Measurements from ENCODE around the gene KRTAP9-2.
"Not testable (repeated sequence)": the region's sequence is repeated elsewhere in the genome, so short reads cannot be mapped to it uniquely, and the experiment has no call there.

KRTAP9-2 gene

DNA sequence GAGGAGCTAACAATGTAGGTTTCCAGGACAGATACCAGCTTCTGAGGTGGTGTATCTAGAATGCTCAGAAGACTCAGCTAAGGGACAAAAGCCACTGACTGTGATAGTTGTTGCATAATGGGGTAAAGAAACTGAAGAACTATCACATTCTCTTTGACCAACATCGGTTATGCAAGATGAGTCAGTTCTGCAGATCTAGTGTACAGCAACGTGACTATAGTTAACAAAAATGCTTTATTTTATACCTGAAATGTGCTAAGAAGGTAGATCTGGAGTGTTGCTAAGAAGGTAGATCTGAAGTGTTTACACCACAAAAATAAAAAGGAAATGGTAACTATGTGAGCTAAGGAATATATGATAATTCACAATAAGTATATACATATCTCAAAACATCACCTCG is 41.3 kb downstream of the KRTAP9-2 start:
- H3K4me3 ChIP-seq (ENCODE audit: low read length): no peak overlapping the region
- H3K4me2 ChIP-seq (ENCODE audit: low read depth, low read length): no peak overlapping the region
- no peak overlapping the region for H3K27ac ChIP-seq (ENCODE audit: low read length)
- no peaks in the 10 kb centered on the region for H3K27me3 ChIP-seq (replicated peaks; ENCODE audit: insufficient read depth, low read length)
- H3K36me3 ChIP-seq (replicated peaks; ENCODE audit: insufficient read depth, low read length): no peaks in the 10 kb centered on the region
- H3K9me3 ChIP-seq (replicated peaks; ENCODE audit: insufficient read depth, low read length): no peaks in the 10 kb centered on the region
- no peaks in the 10 kb centered on the region for H4K20me1 ChIP-seq (ENCODE audit: insufficient read depth, low read length)
- no peaks in the 10 kb centered on the region for H3K79me2 ChIP-seq (ENCODE audit: low read length)
- no peak for DNase-seq
- no peaks in the 10 kb centered on the region for H3K4me1 ChIP-seq (ENCODE audit: low read length)
- no peak overlapping the region for H3K9ac ChIP-seq (ENCODE audit: low read length)
- H2AFZ ChIP-seq (ENCODE audit: low read length): no peak overlapping the region
- no peaks in the 10 kb centered on the region for H3K9me2 ChIP-seq (replicated peaks; ENCODE audit: insufficient read depth, low read length)
- no peak for TF ChIP-seq EZH2 (optimal IDR thresholded peaks at IDR 0.05; ENCODE audit: low read depth, low read length)
- no peak for TF ChIP-seq CTCF (IDR thresholded peaks at IDR 0.05; ENCODE audit: low read length)
- no peak for TF ChIP-seq EZH2phosphoT487 (IDR thresholded peaks at IDR 0.05; ENCODE audit: low read length)
- H3F3A ChIP-seq (ENCODE audit: insufficient read depth, low read length): no peaks in the 10 kb centered on the region

DNA sequence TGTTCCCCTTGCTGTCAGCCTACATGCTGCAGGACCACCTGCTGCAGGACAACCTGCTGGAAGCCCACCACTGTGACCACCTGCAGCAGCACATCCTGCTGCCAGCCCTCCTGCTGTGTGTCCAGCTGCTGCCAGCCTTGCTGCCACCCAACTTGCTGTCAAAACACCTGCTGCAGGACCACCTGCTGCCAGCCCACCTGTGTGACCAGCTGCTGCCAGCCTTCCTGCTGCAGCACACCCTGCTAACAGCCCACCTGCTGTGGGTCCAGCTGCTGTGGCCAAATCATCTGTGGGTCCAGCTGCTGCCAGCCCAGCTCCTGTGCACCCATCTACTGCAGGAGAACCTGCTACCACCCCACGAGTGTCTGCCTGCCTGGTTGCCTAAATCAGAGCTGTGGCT is 44.9 kb downstream of the KRTAP9-2 start:
- H2AFZ ChIP-seq (ENCODE audit: low read length); H3K79me2 ChIP-seq (ENCODE audit: low read length); H3K4me3 ChIP-seq (ENCODE audit: low read length); H4K20me1 ChIP-seq (ENCODE audit: insufficient read depth, low read length); H3K27me3 ChIP-seq (replicated peaks; ENCODE audit: insufficient read depth, low read length); DNase-seq; H3K4me2 ChIP-seq (ENCODE audit: low read depth, low read length); H3K9ac ChIP-seq (ENCODE audit: low read length); H3K9me3 ChIP-seq (replicated peaks; ENCODE audit: insufficient read depth, low read length); H3F3A ChIP-seq (ENCODE audit: insufficient read depth, low read length); H3K9me2 ChIP-seq (replicated peaks; ENCODE audit: insufficient read depth, low read length); H3K4me1 ChIP-seq (ENCODE audit: low read length); H3K27ac ChIP-seq (ENCODE audit: low read length); H3K36me3 ChIP-seq (replicated peaks; ENCODE audit: insufficient read depth, low read length): not testable (repeated sequence)

- H2AFZ ChIP-seq (ENCODE audit: low read length): no peak overlapping the region
- no peak overlapping the region for H3K4me2 ChIP-seq (ENCODE audit: low read depth, low read length)
- no peaks in the 10 kb centered on the region for H3K4me1 ChIP-seq (ENCODE audit: low read length)
- H3K9me3 ChIP-seq (replicated peaks; ENCODE audit: insufficient read depth, low read length): no peaks in the 10 kb centered on the region
- TF ChIP-seq EZH2 (optimal IDR thresholded peaks at IDR 0.05; ENCODE audit: low read depth, low read length) (no peak), CTCF (IDR thresholded peaks at IDR 0.05; ENCODE audit: low read length) (no peak), EZH2phosphoT487 (IDR thresholded peaks at IDR 0.05; ENCODE audit: low read length) (no peak)
- no peaks in the 10 kb centered on the region for H3F3A ChIP-seq (ENCODE audit: insufficient read depth, low read length)
- H3K9me2 ChIP-seq (replicated peaks; ENCODE audit: insufficient read depth, low read length): no peaks in the 10 kb centered on the region
- no peak overlapping the region for H3K4me3 ChIP-seq (ENCODE audit: low read length)
- no peak overlapping the region for H3K9ac ChIP-seq (ENCODE audit: low read length)
- no peak for DNase-seq
- H3K27ac ChIP-seq (ENCODE audit: low read length): no peak overlapping the region
- no peaks in the 10 kb centered on the region for H3K27me3 ChIP-seq (replicated peaks; ENCODE audit: insufficient read depth, low read length)
- no peaks in the 10 kb centered on the region for H4K20me1 ChIP-seq (ENCODE audit: insufficient read depth, low read length)
- H3K79me2 ChIP-seq (ENCODE audit: low read length): no peaks in the 10 kb centered on the region
- no peaks in the 10 kb centered on the region for H3K36me3 ChIP-seq (replicated peaks; ENCODE audit: insufficient read depth, low read length)
Observed at GRCh38 chr17:41271858-41272257, 45.4 kb downstream of the KRTAP9-2 start.

DNA sequence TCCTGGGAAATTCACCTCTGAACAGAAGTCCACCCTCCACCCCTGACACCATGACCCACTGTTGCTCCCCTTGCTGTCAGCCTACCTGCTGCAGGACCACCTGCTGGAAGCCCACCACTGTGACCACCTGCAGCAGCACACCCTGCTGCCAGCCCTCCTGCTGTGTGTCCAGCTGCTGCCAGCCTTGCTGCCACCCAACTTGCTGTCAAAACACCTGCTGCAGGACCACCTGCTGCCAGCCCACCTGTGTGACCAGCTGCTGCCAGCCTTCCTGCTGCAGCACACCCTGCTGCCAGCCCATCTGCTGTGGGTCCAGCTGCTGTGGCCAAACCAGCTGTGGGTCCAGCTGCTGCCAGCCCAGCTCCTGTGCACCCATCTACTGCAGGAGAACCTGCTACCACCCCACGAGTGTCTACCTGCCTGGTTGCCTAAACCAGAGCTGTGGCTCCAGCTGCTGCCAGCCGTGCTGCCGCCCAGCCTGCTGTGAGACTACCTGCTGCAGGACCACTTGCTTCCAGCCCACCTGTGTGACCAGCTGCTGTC is 49.3 kb downstream of the KRTAP9-2 start, which contains the start of gene KRTAP9-7:
Gene KRTAP9-7, plus strand, starts transcription at position 51 of the 543 bp plus-strand sequence. Its CDS starts 0 bp downstream, at position 51.
- not testable (repeated sequence) for H3K36me3 ChIP-seq (replicated peaks; ENCODE audit: insufficient read depth, low read length); H3K9ac ChIP-seq (ENCODE audit: low read length); H3F3A ChIP-seq (ENCODE audit: insufficient read depth, low read length); H3K27me3 ChIP-seq (replicated peaks; ENCODE audit: insufficient read depth, low read length); H3K9me2 ChIP-seq (replicated peaks; ENCODE audit: insufficient read depth, low read length); H4K20me1 ChIP-seq (ENCODE audit: insufficient read depth, low read length); H3K4me2 ChIP-seq (ENCODE audit: low read depth, low read length); H3K9me3 ChIP-seq (replicated peaks; ENCODE audit: insufficient read depth, low read length); H3K27ac ChIP-seq (ENCODE audit: low read length); H3K79me2 ChIP-seq (ENCODE audit: low read length); H2AFZ ChIP-seq (ENCODE audit: low read length); H3K4me3 ChIP-seq (ENCODE audit: low read length); DNase-seq; H3K4me1 ChIP-seq (ENCODE audit: low read length)
